ENCODE results near the gene FAM229A. TPM values are rescaled to one million over a fixed set of nuclear protein-coding genes. Genes with fewer than 3 reads are reported as not detected.

FAM229A gene
- total RNA-seq, 2 donors from 2014 or later = 0.89 to 7.5 TPM

DNA sequence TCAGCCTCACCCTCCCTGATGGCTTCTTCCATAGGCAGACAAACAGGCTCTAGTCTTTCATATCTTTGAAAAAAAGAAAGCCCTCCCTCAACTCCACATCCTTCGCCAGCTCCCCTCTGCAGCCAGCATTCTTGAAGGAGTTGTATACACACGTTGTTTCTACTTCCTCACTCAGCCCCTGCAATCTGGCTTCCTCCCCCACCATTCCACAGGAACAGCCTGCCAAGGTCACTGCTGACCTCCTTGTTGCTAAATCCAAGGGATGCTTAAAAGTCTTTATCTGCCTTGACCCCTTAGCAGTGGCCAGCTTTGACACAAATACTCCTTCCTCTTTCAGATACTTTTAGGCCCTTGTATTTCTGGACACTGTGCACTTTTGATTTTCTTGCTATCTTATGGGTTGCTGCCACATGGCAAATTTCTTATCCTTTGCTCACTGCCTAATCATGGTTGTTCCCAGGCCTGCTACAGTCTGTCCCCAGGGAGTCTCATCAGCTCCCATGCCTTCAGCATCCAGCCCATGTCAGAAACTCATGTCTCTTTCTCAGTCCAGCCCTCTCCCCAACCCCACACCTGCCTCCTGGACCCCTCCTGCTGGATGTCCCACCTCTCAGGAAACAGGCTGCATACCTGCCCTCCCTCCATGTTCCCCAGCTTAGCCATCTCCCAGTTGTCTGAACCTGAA, 8.3 kb downstream of the FAM229A start:
- no peaks in the 10 kb centered on the region for H3K36me3 ChIP-seq
- H3K4me3 ChIP-seq = no peak overlapping the region
- H3K27ac ChIP-seq = peak overlapping the region; percentile 96 to 97
- no peaks in the 10 kb centered on the region for H3K27me3 ChIP-seq
- TF ChIP-seq CTCF (IDR thresholded peaks at IDR 0.05) = no peak
- peaks cover 0 to 54% of the 10 kb centered on the region in 2 donors for H3K4me1 ChIP-seq
- DNase-seq (ENCODE audit: low spot score) = peak; percentile 83
- H3K9me3 ChIP-seq = no peaks in the 10 kb centered on the region

- TF ChIP-seq CTCF (IDR thresholded peaks at IDR 0.05) = no peak
- peaks cover 0 to 56% of the 10 kb centered on the region in 2 donors for H3K4me1 ChIP-seq
- no peak for DNase-seq (ENCODE audit: low spot score)
Measured at GRCh38 chr1:32353431-32353830, 8.9 kb downstream of the FAM229A start.

DNA sequence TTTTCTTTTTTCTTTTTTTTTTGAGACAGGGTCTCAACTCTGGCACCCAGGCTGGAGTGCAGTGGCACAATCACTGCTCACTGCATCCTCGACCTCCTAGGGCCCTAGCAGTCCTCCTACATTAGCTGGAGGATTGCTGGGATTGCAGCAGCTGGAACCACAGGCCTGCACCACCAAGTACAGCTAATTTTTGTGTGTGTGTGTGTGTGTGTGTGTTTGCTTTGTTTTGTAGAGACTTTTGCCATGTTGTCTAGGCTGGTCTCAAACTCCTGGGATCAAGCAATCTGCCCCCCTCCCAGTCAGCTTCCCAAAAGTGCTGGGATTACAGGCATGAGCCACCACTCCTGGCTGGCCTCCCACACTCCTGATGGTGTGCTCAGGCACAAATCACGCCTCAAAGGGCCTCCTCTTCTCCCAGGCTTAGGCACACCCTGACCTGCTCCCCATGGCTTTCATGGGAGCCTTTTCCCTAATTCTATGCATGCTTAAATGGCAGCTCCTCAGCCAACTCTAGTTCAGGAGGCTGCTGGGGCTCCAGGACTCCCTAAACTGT, 9.4 kb downstream of the FAM229A start:
- TF ChIP-seq CTCF (IDR thresholded peaks at IDR 0.05) = no peak
- Histone ChIP-seq H3K27me3 (no peaks in the 10 kb centered on the region), H3K9me3 (no peaks in the 10 kb centered on the region), H3K27ac (peak overlapping the region; percentile 96 to 97), H3K4me3 (peak overlapping the region in 1 of 2 donors; percentile 80), H3K36me3 (no peaks in the 10 kb centered on the region), H3K4me1 (peaks cover 0 to 56% of the 10 kb centered on the region in 2 donors)
- no peak for DNase-seq (ENCODE audit: low spot score)

More at GRCh38 chr1:32353431-32353830, 8.9 kb downstream of the FAM229A start:
- Histone ChIP-seq H3K27ac (peak overlapping the region; percentile 96 to 97), H3K27me3 (no peaks in the 10 kb centered on the region), H3K9me3 (no peaks in the 10 kb centered on the region), H3K36me3 (no peaks in the 10 kb centered on the region), H3K4me3 (no peak overlapping the region)

GRCh38 chr1:32352239-32352745, 10.0 kb downstream of the FAM229A start:
- peaks cover 0 to 56% of the 10 kb centered on the region in 2 donors for H3K4me1 ChIP-seq
- TF ChIP-seq CTCF (IDR thresholded peaks at IDR 0.05) = no peak
- H3K27ac ChIP-seq = peak overlapping the region; percentile 96 to 97
- no peaks in the 10 kb centered on the region for H3K9me3 ChIP-seq
- no peak for DNase-seq (ENCODE audit: low spot score)
- H3K4me3 ChIP-seq = peak overlapping the region; percentile 80 to 82
- no peaks in the 10 kb centered on the region for H3K36me3 ChIP-seq
- no peaks in the 10 kb centered on the region for H3K27me3 ChIP-seq

DNA sequence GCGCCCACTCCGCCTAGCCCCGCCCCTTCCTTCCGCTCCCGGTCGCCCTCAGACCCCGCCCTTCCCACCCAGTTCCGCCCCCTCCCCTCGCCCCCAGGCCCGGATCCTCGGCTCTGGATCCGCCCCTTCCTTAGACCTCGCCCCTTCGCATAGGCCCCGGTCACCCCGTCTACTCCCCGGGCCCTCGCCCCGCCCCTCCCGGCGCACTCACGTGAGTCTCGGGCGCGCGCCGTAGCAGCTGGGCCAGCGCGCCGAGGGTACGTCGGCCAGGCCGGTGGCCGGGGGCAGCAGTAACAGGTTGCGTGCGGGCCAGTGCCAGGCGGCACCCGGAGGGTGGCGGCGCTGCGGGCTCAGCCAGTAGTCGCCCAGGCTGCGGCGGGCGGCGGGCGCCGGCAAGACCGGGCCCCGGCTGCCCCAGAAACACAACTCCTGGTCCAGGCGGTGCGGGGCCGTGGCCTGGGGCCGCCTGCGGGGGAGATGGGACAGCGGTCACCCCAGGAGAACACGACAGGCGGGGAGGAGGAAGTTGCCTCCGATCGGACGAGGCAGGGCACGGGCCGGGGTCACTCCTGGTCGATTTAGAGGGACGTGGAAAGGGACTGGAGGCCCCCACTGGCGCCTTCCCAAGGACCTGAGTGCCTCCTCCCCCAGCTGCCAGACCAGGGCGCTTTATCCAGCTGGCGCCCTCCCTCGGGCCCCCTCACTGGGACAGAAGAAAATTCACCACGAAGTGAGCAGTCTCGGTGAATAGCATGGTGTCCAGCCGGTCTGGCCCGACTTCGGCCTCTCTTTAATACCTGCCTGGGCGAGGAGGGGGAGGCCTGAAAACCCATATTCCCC, 10.7 kb downstream of the FAM229A start:
- Histone ChIP-seq H3K9me3 (no peaks in the 10 kb centered on the region), H3K4me1 (peaks cover 0 to 56% of the 10 kb centered on the region in 2 donors), H3K27ac (peak overlapping the region; percentile 96 to 97), H3K4me3 (peak overlapping the region; percentile 80 to 82), H3K27me3 (no peaks in the 10 kb centered on the region), H3K36me3 (no peaks in the 10 kb centered on the region)
- TF ChIP-seq CTCF (IDR thresholded peaks at IDR 0.05) = peak in 1 of 2 donors; percentile 41
- DNase-seq (ENCODE audit: low spot score) = peak; percentile 93
